Stimulated activated CD4-positive, alpha-beta T cell treated with anti-CD3 and anti-CD28 coated beads, Interleukin-2, amount 100 ng/mL, for 4 hours (primary cell): ENCODE measurements around the gene RRP36.
A peak's percentile ranks its signal among the peaks of the same experiment; 100 is the strongest.

Source experiments
- DNase-seq: peaks from one replicate; pipeline ENCODE4 v3.0.0-alpha.2; 2020; ENCODE audit warnings: low read depth

RRP36 gene

DNA sequence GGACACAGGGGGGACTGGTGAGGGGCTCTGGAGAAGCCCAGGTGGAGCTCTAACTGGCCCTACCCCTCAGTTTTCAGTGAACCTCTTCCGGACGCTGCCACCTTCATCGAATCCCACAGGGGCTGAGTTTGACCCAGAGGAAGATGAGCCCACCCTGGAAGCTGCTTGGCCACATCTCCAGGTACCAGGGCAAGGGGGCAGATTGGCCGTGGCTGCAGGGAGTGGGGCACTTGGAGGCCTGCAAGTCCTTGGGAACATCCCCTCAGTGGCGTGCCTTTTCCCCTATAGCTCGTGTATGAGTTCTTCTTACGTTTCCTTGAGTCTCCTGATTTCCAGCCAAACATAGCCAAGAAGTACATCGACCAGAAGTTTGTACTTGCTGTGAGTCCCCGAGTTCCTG, 14.3 kb upstream of the RRP36 start:
- DNase-seq = no peak

- DNase-seq = no peak
These were observed 12.3 kb upstream of the RRP36 start for GRCh38 chr6:43009124-43009523.

DNA sequence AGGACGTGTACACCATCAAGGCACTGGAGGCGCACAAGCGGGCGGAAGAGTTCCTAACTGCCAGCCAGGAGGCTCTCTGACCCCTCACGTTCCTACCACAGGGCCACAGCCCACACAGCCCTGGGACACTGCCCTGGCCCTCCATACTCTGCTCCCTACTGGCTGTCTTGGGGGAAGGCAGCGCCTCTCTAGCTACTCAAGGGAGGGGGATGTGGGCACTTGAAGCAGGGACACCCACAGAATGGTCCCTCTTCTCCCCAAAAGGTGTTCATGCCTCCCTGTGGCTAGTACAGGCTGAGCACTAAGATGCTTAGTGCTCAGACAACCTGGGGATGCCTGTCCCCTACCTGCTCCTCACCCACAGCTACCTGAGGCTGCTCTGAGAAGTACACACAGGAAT, 10.2 kb upstream of the RRP36 start:
- no peak for DNase-seq

DNA sequence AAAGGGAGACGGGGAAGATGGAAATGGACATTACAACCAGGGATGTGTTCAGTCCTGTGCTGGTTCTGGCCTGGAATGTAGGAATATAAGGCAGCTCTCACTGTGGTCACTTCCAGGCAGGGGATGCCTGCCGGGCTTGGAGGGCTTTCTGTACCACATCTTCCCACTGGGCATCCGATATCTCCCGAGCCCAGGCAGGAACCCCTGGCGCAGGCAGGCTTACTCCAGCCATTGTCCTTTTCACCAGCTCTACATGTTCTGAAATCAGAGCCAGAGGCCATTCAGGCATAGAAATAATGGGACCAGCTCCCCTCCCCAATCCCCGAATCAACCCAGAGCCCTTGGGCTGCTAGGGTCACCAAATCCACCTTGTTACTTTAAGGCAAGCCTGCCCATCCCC, 9.1 kb upstream of the RRP36 start:
- no peak for DNase-seq

DNA sequence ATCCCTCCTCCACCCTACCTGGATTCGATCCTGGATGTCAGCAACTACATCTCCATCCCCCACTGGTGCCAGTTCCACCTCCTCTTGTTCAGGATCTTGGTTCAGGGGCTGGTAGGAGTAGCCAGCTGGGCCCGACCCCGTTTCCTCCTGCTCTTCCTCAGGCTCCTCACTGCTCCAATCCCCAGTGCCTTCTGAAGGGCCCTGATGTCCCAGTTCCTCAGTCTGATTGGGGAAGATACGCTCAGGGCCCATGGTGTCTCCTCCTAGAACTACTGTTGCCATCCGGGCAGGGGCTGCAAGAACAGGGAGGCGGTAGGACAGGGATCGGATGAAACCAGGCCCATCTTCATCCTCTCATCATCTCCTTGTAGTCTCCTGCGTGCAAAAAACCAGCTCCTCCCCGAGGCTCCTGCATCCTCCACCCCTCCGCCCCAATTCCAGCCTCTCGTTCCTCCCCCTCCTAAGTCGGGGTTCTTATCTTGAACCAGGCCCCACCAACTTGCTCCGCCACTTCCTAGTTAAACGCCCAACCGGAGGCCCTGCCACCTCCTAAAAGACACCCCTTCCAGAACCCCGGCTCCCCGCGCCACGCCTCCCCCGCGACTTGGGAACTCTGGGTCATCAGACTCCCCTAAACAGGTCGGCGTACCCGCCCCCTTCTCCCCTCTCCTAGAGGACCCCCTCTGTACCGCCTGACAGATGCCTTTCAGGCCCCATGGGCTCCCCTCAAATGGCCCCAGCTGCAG, 8.2 kb upstream of the RRP36 start:
- no peak for DNase-seq

DNA sequence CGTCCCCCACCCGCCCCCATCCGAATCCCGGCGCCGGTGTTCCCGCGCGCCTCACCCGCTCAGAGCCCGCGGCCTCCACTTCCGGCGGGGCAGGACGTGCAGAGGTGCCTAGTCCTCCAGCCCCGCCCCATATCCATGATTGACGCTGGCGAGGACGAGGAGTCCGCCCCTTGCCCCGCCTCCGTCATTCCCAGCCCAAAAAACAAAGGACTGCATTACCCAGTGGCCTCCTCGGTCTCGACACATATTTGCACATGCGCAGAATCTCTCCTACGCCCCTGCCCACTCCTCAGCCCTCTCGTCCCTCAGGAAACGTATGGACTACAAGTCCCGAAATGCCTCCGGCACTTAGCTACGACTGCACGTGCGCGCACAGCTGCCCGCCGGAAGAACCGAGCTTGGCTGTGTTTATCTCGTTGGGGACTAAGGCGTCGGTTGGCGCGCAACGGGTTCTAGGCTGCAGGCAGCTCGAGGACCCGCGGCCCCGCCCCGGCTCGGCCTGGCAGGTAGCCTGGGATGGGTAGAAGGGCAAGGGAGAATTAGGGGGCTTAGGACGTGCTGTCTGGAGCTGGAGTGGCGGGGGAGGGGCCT, 7.5 kb upstream of the RRP36 start, which contains the start of the genes KLHDC3 and MEA1:
KLHDC3 (plus strand) TSS at position 407 of the 591 bp plus-strand sequence. CDS start 2,944 bp downstream, outside the sequence.
MEA1 (minus strand) TSS at position 104 of the 591 bp plus-strand sequence. CDS start 133 bp downstream, outside the sequence.
- DNase-seq = peak; percentile 98

DNA sequence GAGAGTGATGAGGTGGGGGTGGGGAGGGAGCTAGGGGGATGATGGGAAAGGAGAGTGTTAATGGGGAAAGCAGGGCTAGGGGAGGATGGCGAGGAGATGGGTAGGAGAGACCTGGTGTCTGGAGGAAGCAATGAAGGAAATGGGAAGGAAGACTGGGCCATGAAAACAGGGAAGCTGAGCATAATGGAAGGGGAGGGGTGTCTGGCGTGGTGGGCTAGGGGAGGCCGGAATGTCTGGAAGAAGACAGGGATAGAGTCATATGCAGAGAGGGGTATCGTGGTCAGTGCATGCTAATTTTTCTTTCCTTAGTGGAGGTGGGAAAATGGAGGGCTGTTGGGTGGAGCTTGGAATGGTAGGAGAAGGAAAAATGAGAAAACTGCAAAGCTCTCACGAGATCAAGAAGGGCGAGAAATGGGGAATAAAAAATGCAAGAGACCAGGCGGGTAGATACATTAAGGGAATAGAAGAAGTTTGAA, 7.0 kb upstream of the RRP36 start:
- no peak for DNase-seq

GRCh38 chr6:43016176-43016942, 5.1 kb upstream of the RRP36 start:
- DNase-seq = no peak

GRCh38 chr6:43016943-43017334, 4.5 kb upstream of the RRP36 start:
- no peak for DNase-seq

GRCh38 chr6:43019152-43019551, 2.3 kb upstream of the RRP36 start:
- no peak for DNase-seq

DNA sequence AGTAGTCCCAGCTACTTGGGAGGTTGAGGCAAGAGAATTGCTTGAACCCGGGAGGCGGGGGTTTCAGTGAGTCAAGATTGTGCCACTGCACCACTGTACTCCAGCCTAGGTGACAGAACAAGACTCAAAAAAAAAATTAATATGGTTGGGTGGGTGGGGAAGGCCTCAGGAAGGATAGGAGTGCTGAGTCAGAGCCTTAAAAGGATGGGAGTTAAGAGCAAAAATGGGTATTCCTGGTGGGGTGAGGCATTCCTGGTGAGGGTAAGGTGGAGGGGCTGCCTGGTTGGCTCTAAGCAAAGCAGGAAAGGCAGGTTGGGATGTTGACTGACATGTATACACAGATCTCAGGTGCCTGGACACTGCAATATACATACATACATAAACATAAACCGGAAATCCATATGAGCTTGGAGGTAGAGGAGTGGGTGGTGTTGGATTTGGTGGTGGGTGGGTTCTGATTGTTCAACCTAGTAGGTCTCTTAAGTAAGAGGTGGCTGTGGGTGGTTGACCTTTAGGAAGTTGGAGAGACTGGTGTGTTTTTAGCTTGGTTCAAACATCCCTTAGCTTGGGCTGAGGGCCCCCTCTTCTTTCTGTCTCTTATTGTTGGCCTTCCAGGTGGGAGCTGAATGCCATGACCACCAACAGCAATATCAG, 1.2 kb upstream of the RRP36 start:
- no peak for DNase-seq

GRCh38 chr6:43020847-43021246, 576 bp upstream of the RRP36 start:
- no peak for DNase-seq

DNA sequence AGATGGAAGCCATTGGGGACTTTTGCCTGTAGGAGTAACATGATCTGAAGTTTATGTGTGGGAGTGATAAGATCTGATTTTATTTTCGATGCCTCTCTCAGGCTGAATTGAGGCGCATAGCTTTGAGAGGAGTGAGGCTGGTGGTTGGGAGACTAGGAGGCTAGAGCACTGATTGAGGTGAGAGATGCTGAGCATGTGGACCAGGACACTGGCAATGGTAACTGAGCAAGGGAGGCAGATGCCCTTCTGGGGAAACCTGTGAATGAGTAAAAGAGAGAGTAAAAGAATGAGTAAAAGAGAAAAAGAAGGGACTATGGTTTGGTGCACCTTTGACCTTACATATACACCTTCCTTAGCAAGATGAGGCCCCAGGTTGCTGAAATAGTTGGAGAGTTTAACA, 3.0 kb downstream of the RRP36 start:
- no peak for DNase-seq

- DNase-seq = no peak
These were observed 4.9 kb downstream of the RRP36 start for GRCh38 chr6:43026365-43026764.

DNA sequence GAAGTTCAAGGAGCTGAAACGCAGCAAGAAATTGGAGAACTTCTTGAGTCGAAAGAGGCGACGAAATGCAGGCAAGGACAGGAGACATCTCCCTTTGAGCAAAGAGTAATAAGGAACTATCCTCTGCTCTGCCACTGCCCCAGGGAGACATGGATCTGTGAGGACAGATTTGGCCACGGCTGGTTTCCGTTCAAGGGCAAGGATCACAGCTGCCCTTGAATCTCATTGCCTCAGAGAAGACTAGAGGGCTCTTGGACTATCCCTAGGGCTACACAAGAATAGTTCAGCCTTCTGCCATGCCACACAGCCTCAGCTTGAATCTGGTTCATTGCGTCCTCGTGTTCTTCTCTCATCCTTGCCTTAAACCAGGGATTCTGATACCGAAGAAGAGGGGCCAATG, 7.7 kb downstream of the RRP36 start:
- DNase-seq = no peak

- no peak for DNase-seq
These were observed 10.9 kb downstream of the RRP36 start for GRCh38 chr6:43032326-43032725.

GRCh38 chr6:43033496-43034189, 12.2 kb downstream of the RRP36 start:
- DNase-seq = no peak

DNA sequence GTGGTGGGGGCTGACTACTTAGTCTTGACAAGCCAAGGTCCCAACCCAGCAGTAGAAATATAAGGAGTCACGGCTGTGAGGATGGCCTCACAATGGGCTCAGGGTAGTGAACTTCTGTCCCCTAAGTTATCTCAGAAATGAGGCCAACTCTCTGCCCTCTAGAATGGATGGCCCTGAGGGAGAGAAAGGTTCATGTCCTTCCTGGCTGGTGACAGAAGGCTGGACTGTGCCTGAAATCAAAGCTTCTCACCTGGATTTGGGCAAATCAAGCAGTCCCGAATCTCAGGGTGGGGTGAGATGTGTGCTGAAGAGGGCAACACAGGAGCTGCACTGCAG, 12.7 kb downstream of the RRP36 start:
- no peak for DNase-seq

DNA sequence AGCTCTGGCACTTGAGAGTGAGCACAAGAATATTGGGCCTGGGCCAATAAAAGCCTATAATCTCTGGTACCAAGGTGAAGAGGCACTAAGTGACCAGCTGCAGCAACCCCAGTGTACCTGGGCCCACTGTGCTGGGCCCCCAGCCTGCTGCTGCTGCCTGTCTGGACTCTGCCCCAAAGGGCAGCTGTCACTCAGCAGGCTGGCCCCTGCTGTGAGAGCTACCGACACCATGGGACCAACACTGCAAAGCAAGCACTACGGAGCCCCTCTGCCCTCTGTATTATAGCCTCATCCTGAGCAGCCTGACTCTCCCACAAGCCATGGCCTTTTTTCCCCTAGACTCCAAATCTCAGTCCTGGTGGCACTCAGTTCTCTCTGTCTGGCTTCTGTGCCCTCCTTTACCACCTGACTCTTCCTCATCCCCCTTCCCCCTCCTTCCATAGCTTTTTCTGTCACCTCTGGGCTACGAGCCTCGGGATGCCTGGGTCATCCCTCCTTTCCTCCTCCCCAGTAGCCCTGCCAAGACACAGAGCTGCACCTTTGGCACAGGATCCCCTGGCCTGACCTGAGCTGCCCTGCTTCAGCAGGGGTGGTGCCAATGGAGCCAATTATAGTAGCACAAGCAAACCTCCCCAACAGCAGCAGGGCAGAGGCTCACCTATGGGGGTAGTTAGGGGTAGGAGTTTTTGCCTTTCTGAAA, 14.2 kb downstream of the RRP36 start:
- DNase-seq = no peak

- no peak for DNase-seq
These were observed 15.3 kb downstream of the RRP36 start for GRCh38 chr6:43036712-43037111.

DNA sequence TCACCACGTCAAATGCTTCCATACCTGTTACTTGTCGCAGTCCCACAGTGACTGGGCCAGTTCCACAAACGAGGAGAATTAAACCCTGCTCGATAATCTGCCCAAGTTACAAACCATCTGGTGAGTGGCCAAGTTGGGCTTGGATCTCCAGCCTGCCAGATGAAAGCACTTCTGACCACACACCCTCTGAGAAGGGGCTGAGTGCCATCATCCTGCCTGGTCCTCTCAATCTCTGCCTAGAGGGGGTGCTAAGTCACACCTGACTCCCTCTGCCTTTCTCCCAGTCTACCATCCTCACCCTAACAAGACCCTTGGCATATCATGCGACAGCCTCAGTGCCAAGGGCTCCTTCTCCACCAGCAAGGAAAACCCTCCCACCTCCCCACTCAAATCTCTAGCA, 15.8 kb downstream of the RRP36 start:
- DNase-seq = no peak
